ENCODE results near the gene LRMDA. TPM values are rescaled to one million over a fixed set of nuclear protein-coding genes. Genes with fewer than 3 reads are reported as not detected.

Gene LRMDA
- total RNA-seq, 1 donor from 2014 or later, result not detected

GRCh38 chr10:76442113-76442512 lies 1010.7 kb downstream of the LRMDA start:
- DNase-seq (ENCODE audit: low read depth), result no peak

- no peak for DNase-seq (ENCODE audit: low read depth)
These were observed 1012.8 kb downstream of the LRMDA start for GRCh38 chr10:76444034-76444800.

- DNase-seq (ENCODE audit: low read depth), result no peak
These were observed 1016.2 kb downstream of the LRMDA start for GRCh38 chr10:76447578-76447977.

- DNase-seq (ENCODE audit: low read depth), result no peak
These were observed 1020.5 kb downstream of the LRMDA start for GRCh38 chr10:76451911-76452310.

GRCh38 chr10:76453332-76453731 lies 1021.9 kb downstream of the LRMDA start:
- DNase-seq (ENCODE audit: low read depth), result no peak

- no peak for DNase-seq (ENCODE audit: low read depth)
These were observed 1022.6 kb downstream of the LRMDA start for GRCh38 chr10:76453997-76454396.

- no peak for DNase-seq (ENCODE audit: low read depth)
These were observed 1023.2 kb downstream of the LRMDA start for GRCh38 chr10:76454506-76455140.

GRCh38 chr10:76456197-76456596 lies 1024.8 kb downstream of the LRMDA start:
- no peak for DNase-seq (ENCODE audit: low read depth)

- DNase-seq (ENCODE audit: low read depth), result no peak
These were observed 1027.7 kb downstream of the LRMDA start for GRCh38 chr10:76459016-76459730.

- DNase-seq (ENCODE audit: low read depth), result no peak
These were observed 1029.6 kb downstream of the LRMDA start for GRCh38 chr10:76461024-76461423.

- DNase-seq (ENCODE audit: low read depth), result no peak
These were observed 1031.7 kb downstream of the LRMDA start for GRCh38 chr10:76463111-76463510.

- no peak for DNase-seq (ENCODE audit: low read depth)
These were observed 1035.5 kb downstream of the LRMDA start for GRCh38 chr10:76466836-76467503.

GRCh38 chr10:76469675-76470074 lies 1038.3 kb downstream of the LRMDA start:
- no peak for DNase-seq (ENCODE audit: low read depth)

GRCh38 chr10:76479103-76479790 lies 1047.8 kb downstream of the LRMDA start:
- no peak for DNase-seq (ENCODE audit: low read depth)

GRCh38 chr10:76481178-76481577 lies 1049.8 kb downstream of the LRMDA start:
- DNase-seq (ENCODE audit: low read depth), result no peak

GRCh38 chr10:76487582-76487981 lies 1056.2 kb downstream of the LRMDA start:
- DNase-seq (ENCODE audit: low read depth), result no peak

GRCh38 chr10:76488602-76489001 lies 1057.2 kb downstream of the LRMDA start:
- no peak for DNase-seq (ENCODE audit: low read depth)

GRCh38 chr10:76491216-76491615 lies 1059.8 kb downstream of the LRMDA start:
- peak; percentile 8 for DNase-seq (ENCODE audit: low read depth)

GRCh38 chr10:76492026-76492425 lies 1060.6 kb downstream of the LRMDA start:
- peak; percentile 60 for DNase-seq (ENCODE audit: low read depth)

- no peak for DNase-seq (ENCODE audit: low read depth)
These were observed 1061.5 kb downstream of the LRMDA start for GRCh38 chr10:76492678-76493472.
